ENCODE data around the gene SURF4.
A peak's percentile ranks its signal among the peaks of the same experiment; 100 is the strongest.
"Not testable (repeated sequence)": the region's sequence is repeated elsewhere in the genome, so short reads cannot be mapped to it uniquely, and the experiment has no call there.

The SURF4 gene

GRCh38 chr9:133349965-133350616, 25.8 kb downstream of the SURF4 start:
- FAIRE-seq: no peak

- FAIRE-seq: no peak
Observed at GRCh38 chr9:133348718-133349573, 26.9 kb downstream of the SURF4 start.

GRCh38 chr9:133347985-133348717, 27.7 kb downstream of the SURF4 start, which contains the start of the genes MED22 and RPL7A:
Gene MED22 (minus strand): TSS chr9:133348131. CDS start chr9:133346662, 1,469 bp downstream.
Gene RPL7A (plus strand): TSS chr9:133348218. CDS start chr9:133348244, 26 bp downstream.
- FAIRE-seq: peak; percentile 44

GRCh38 chr9:133347515-133347984, 28.3 kb downstream of the SURF4 start:
- FAIRE-seq: no peak

GRCh38 chr9:133346021-133346785, 29.7 kb downstream of the SURF4 start:
- no peak for FAIRE-seq

- no peak for FAIRE-seq
Observed at GRCh38 chr9:133345596-133345995, 30.3 kb downstream of the SURF4 start.

- FAIRE-seq: no peak
Observed at GRCh38 chr9:133344979-133345378, 30.9 kb downstream of the SURF4 start.

GRCh38 chr9:133344071-133344470, 31.8 kb downstream of the SURF4 start:
- FAIRE-seq: no peak

GRCh38 chr9:133342570-133342969, 33.3 kb downstream of the SURF4 start:
- no peak for FAIRE-seq

GRCh38 chr9:133342069-133342406, 33.8 kb downstream of the SURF4 start:
- no peak for FAIRE-seq

GRCh38 chr9:133341369-133342068, 34.3 kb downstream of the SURF4 start:
- FAIRE-seq: no peak

GRCh38 chr9:133340916-133341315, 34.9 kb downstream of the SURF4 start:
- no peak for FAIRE-seq

GRCh38 chr9:133340256-133340655, 35.6 kb downstream of the SURF4 start:
- FAIRE-seq: no peak

- no peak for FAIRE-seq
Observed at GRCh38 chr9:133339641-133340040, 36.2 kb downstream of the SURF4 start.

GRCh38 chr9:133335924-133336811, 39.7 kb downstream of the SURF4 start, which contains the start of gene SURF6:
Gene SURF6 (minus strand): TSS chr9:133336188. CDS start chr9:133336132, 56 bp downstream.
- no peak for FAIRE-seq

GRCh38 chr9:133334888-133335287, 41.0 kb downstream of the SURF4 start:
- FAIRE-seq: not testable (repeated sequence)

- FAIRE-seq: no peak
Observed at GRCh38 chr9:133334161-133334560, 41.7 kb downstream of the SURF4 start.

GRCh38 chr9:133333566-133333965, 42.3 kb downstream of the SURF4 start:
- no peak for FAIRE-seq

- FAIRE-seq: no peak
Observed at GRCh38 chr9:133333011-133333410, 42.8 kb downstream of the SURF4 start.

GRCh38 chr9:133332381-133332730, 43.5 kb downstream of the SURF4 start:
- no peak for FAIRE-seq

Measured in A204.1 (cell line).